Activated CD4-positive, alpha-beta T cell treated with anti-CD3 and anti-CD28 coated beads, Interleukin-10, Interleukin-2, amounts not matched to agents 100 ng/mL and 50 ng/mL, durations not matched to agents 16 hours and 8 hours (primary cell): ENCODE measurements around the gene NEURL1B.
"Not testable (repeated sequence)": the region's sequence is repeated elsewhere in the genome, so short reads cannot be mapped to it uniquely, and the experiment has no call there.

ENCODE experiments used
- DNase-seq: peaks from one replicate; pipeline ENCODE4 v3.0.0-alpha.2; 2020

The NEURL1B gene

DNA sequence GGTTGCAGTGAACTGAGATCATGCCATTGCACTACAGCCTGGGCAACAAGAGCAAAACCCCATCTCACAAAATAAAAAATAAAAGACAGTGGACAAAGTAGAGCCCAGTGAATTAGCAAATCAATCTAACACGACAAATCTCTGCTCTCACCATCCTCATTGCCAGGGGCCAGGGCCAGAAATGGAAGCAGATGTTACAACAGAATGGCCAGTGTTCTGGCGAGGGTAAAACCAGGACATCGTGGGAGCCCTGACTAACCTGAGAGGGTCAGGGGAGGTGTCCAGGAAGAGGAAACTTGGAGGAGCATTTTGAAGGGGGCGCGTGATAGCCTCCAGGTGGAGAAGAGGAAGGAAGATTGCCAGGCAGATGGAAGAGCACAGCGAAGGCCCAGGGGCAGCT is 58.4 kb downstream of the NEURL1B start:
- DNase-seq = no peak

DNA sequence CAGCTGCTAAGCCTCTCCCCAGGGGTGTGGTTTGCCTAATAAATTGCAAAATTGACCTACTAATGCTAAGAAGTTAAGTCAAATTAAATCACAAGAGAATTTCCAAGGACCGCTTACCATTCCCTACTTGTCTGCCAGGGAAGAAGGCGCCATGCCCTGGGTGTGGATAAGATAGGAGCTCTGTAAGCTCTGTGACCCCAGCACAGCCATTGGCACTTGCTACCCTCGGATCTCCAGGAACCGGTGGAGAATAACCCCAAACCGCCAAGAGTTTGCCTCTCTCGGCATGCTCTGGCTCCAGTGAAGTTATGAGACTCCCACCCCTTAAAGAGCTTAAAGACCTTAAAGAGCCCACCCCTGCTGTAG is 58.9 kb downstream of the NEURL1B start:
- DNase-seq = no peak

DNA sequence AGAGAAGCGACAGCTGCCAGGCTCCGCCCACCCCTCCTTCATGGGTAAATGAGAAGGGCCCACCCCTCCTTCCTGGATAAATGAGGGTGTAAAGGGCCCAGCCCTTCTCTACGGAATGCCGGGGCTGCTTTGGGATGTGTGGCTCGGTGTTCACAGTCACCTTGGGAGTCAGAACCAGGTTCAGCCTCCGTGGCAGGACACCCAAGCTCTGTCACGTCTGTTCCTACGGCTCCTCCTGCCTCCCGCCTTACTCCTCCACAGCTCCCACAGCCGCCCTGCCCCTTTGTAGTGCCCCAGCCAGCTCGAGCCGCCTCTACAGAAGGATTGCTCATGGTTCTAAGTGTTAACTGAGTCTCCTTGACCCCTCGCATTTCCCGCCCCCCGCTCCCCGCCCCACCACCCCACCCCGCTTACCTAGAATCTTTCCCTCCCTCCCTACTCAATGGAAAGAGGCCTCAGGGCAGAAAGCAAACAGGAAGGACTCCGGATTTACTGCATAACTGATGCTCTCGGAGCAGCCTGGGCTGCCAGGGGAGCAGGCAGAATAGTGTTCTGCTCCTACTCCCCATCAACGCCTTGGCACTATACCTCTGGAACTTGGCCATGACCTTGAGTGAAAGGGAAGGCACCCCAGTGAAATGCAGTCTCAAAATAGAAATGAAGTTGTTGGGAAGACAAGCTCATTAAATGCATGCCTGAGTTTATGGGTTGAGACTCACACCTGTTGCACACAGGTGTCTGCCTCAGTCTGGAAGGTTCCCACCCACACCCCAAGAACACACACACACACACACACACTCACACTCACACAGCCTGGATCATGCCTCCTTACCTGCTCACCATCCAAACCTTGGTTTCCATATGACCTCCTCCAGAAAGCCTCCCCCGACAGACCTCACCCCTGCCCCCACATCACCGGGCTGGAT is 59.6 kb downstream of the NEURL1B start:
- no peak for DNase-seq

DNA sequence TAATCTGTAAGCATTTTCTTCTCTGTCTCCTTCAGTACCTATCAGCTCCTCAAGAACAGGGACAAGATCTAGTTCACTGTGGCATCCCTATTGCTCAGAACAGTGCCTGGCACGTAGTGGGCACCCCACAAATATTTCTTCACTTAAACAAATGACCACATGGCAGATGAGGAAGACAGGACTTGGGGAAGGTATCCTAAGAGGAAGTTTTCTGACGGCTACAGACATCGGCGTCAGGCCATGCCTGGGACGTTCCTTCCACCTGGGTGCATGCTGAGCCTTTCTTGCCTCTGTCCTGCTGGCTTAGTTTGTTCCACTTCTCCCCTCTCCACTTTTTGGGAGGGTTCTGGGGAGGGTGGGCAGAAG is 60.2 kb downstream of the NEURL1B start:
- no peak for DNase-seq

DNA sequence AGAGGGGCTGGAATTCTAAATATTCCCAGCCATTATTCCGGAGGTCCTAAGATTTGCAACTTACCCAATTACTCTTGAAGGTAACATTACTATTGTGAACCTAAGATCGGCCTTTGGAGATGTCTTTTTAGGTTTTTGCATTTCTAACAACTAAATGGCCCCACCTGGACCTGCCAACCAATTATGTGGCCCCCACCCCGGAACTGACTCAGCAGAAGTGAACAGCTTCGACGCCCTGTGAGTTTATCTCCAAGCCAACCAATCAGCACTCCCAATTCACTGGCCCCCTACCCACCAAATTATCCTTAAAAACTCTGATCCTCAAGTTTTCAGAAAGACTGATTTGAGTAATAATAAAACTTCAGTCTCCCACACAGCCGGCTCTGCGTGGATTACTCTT is 62.9 kb downstream of the NEURL1B start:
- DNase-seq = no peak

DNA sequence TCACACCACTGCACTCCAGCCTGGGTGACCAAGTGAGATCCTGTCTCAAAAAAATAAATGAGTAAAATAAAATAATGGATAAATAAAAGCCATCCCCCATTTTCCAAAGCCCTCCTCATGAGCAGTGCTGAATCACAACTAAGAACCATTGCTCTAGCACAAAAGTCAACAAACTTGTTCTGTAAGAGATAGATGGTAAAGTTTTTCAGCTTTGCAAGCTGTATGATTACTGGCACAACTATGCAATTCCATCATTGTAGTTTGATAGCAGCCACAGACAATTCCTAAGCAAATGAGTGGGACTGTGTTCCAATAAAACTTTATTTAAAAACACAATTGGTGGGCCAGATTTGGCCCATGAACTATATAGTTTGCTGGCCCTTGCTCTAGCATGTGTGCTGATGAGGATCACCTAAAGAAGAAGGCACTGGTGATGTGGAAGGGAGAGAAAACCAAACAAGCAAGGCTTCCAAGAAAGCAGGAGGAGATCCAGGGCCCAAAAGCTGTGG is 64.6 kb downstream of the NEURL1B start:
- no peak for DNase-seq

DNA sequence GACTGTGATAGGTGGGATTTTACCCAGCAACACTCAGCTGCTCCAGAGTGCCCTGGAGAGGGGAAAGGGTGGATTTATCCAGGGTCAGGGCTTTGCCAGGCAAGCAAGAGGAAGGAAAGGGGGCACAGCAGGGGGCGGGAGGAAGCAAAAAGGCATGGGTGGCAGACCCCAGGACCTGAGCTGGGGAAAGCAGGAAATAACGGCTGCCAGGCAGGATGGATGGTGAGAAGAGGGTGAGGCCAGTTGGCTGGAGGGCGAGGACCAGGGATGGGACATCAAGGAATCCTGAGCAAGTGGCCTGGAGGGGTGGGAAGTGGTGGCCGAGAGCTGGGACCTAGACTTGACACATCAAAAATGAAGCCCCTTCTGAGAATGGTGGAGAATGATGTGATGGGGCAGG is 65.7 kb downstream of the NEURL1B start:
- no peak for DNase-seq

DNA sequence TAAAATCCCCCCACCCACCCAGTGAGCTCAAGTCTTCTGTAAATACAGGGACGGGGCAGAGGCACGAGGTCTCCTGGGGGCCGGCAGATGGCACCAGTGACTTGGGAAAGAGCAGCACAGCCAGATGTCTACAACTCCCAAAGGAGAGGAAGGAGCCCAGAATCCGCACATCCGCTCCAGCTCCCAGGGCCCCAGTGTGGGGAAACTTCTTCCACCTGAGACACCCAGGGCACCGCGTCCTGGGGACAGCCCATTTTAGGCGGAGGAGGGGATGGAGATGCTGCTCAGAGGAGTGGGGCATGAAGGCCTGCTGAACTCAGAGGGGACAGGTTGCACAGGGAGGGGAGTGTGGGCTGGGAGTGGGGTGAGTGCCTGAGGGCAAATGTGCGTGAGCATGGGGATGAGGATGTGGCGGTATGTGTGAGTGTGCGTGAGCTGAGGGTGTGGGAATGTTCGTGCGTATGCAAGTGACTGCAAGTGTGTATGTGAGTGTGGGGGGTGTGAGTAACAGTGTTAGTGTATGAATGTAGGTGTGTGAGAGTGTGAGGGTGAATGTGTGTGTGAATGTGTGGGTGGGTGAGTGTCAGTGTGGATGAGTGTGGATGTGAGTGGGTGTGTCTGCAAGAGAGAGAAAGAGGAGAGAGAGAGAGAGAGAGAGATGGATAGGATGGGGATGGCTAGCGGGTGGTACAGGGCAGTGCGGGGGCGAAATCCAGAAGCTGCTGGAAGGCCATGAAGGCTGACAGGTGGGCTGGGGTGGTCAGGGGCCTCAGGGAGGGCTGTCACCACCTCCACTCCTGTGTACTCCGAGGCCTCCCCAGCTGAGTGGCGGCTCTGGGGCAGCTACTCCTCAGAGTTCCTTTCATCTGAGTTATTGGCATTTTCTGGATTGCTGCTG is 66.5 kb downstream of the NEURL1B start:
- DNase-seq = peak; percentile 16

DNA sequence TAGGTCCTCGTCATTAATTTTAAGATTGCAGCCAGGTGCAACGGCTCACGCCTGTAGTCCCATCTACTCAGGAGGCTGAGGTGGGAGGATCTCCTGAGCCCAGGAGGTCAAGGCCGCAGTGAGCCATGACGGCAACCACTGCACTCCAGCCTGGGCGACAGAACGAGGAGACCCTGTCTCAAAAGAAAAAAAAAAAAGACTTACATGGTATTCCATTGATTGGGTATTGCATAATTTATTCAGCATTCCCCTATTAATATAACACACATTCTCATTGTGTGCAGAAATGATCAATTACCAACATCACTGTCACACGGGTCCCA is 67.1 kb downstream of the NEURL1B start:
- DNase-seq = no peak

DNA sequence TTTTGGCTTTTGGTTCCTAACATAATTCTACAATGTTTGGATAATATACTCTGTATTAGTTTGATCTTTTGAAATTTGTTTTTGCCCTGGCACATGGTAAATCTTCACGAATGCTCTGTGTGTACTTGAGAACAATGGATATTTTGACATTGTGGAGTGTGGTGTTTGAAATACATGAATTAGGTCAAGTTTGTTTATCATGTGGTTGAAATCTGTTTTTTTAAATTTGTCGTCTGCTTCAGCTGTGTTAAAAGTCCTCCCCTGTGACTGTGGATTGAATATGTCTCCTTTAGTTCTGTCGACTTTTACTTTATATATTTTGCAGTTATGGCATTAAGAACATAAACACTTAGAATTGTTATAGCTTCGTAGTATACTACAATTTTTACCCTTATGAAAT is 69.6 kb downstream of the NEURL1B start:
- no peak for DNase-seq

DNA sequence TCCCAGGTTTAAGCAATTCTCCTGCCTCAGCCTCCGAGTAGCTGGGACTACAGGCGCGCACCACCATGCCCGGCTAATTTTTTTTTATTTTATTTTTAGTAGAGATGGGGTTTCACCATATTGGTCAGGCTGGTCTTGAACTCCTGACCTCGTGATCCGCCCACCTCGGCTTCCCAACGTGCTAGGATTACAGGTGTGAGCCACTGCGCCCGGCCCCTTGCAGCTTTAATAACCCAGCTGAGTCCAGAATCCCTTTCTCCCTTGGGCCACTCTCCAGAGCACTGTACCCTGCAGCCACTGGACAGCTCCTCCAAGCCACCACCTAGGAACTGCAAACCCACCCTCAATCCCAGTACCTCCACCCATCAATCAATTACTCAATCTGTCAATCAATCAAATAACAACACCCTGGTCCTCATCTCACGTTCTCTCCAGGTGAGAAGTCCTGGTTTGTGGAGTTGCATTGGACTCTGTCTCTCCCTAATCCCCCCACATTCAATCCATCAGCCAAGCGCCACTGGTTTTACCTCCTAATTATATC is 70.3 kb downstream of the NEURL1B start:
- DNase-seq = not testable (repeated sequence)

DNA sequence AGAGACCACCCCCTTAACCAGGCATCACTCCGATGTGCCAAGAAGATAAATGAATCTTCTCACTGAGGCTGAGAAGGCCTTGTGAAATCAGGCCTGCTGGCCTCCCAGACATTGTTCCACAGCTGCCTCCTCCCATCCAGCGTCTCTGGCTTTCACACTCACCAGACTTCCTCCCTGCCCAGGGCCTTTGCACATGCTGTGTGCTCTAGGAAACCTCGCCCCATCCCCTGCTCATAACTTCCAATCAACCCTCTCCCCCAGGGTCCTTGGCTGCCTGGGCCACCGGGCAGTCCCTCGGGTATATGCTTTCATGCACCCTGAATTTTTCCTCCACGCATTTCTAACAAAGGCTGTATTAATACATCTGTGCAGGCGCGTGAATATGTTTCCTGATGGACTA is 71.5 kb downstream of the NEURL1B start:
- no peak for DNase-seq

DNA sequence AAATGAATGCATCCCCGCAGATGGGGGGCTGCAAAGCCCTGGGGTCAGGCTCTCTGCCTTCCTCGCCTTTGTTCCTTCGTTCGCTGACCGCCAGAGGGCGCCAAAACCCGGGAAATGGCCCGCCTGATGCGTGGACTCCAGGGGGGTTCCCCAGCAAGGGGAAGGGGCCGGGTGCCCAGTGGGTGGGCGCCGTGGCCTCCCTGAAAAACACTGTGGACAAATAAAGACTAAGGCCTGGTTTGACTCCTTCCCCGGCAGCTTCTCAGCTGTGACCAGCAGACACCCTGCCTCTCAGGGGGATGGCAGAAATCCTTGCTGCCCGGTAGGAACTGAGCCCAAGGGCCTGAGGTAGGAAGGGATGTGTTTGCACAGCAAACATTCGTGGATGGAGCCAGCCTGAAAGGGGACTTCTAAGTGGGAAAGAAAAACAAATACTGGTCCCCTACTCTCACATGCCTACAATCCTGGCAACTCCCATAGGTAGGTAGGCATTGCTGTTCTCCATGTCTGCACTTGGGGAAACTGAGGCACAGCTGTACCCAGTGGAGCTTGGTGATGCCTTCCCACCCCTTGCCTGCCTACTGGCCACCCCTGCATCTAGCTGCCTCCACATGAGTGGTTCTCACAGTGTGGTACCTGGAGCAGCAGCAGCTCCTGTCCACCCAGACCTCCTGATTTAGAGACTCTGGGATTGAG is 72.2 kb downstream of the NEURL1B start:
- peak; percentile 62 for DNase-seq

DNA sequence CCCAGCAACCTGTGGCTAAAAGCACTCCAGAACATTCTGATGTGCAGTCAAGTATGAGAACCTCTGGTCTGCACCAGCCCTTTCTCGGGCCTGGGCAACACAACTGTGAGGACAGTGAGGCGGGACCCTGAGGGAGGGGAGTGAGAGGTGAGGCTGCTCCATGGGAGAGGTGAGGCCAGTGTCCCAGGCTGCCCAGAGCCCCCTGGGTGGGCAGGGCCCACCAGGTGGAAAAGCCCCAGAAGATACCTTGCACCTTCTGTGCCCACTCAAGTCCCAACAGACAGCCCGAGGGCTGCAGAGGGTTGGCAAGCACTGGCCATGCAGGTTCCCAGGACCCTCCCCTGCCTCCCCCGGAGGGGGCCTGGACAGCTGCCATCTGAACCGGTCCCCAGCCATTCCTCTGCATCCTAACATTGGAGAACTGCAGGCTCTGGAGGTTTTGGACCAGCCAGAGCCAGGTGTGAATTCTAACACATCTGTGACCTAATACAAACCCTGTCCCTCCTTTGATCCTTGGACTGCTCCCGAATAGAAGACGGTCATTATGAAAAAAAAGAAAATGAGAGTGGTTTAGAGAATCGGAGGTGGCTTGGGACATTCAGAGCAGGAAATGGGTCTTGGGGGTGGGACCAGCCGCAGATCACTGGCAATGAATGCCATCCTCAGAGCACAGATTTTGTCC is 72.9 kb downstream of the NEURL1B start:
- no peak for DNase-seq

DNA sequence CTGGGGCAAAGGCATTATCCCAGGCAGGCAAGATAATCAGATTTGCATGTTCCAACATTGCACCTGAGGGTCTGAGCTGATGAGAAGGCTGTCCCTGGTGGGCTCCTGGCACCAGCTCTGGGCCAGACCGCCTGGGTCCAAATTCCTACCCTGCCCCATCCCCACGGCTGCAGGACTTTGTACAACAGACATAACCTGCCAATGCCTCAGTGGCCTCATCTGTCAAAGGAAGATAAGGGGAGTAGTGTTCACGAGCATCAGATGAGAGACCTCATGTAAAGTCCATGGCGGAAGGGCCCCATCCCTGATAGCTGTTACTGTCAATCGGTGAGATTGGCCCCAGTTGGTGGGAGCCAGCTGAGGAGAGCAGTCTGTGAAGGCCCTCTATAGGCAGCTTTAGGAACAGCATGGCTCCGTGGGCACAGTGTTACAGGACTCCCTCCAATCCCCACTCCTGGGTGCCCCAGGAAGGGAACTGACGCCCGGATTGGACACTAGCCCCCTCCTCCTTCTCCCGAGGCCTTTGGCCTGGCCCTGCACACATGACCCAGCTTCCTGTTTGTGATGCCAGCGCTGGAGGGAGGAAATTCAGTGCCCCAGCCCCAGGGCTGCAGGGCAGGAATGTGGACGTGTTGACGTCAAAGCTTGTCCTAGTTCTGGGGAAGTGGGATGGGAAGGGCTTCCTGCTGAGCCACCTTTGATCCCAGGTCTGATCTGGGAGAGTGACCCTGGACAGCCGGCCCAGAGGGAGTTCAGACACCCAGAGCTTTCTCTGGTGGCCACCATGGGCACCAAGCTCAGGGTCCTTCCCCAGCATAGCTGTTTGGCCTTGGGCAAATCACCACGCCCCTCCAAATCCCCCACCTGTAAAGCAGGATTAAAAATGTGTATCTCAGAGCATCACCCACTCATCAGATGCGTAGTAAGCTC is 73.7 kb downstream of the NEURL1B start:
- peak; percentile 71 for DNase-seq

DNA sequence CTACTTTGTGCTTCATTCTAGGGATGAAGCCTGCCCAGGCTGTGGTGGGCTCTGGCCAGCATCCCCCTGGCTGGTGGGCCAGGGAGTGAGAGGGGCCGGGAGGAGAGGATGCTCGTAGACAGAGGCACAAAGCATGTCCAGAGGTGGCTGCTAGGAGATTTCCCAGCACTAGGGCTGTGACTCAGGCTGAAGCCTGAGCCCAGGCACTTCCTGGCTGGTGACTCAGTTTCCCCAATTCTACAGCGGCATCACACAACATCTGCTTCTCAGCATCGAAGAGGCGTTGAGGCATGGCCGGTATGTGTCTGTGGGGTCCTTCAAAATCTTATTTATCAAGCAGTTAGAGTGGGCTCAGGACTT is 74.3 kb downstream of the NEURL1B start:
- no peak for DNase-seq

DNA sequence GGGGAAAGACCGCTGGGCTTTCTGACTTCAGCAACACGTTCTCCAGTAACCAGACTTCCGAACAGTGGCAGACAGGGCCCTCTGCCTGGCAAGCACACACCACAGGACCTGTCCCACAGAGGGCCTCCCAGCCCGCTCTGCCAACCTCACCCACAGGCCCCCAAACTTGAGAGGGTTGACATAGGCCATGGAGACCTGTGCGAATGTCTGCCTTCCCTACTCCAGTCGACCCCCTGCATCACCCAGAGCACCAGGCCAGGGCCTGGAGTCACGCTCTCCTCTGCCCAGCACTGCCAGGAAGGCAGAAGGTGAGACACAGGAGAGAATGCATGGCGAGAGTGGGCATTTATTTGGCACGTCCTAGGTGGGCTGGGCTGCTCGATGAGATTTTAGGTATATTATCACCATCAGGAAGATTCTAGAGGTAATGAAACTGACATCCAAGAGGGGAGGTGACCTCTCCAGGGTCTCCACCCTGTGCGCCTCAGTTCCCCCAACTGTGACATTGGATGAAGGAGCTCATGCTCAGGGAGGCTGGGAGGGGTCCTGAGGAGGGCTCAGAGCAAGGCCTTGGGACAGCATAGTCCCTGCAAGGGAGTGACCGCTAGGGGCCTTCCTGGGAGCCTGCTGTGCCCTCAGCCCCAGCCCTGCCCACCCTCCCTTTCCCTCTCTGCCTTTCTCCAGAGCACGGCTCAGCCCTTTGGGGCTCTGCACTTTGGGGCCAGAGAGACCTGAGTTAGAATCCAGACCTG is 75.0 kb downstream of the NEURL1B start:
- DNase-seq = no peak

DNA sequence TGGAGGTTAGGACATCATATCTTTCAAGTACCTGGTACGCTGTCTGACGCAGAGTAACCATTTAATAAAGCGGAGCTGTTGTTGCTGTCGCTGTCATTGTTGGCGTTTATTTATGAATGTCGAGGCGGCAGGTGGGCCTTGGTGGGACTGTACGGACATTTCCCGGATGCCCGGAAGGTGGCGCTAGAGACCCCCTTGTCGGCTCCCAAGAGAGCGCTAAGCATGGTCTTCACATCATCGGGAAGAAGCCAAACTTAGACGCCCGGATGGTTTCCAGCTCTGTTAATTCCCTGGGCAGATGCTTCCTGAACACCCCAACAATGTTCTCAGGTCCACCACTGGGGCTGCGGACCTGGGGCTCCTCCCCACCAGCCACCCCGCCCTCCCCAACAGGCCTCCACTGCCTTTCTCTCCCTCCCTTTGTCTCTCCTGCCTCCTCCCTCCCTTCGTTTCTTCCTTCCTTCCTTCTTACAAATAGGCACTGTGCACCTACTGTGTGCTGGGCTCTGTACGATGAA is 75.8 kb downstream of the NEURL1B start:
- DNase-seq = peak; percentile 76

DNA sequence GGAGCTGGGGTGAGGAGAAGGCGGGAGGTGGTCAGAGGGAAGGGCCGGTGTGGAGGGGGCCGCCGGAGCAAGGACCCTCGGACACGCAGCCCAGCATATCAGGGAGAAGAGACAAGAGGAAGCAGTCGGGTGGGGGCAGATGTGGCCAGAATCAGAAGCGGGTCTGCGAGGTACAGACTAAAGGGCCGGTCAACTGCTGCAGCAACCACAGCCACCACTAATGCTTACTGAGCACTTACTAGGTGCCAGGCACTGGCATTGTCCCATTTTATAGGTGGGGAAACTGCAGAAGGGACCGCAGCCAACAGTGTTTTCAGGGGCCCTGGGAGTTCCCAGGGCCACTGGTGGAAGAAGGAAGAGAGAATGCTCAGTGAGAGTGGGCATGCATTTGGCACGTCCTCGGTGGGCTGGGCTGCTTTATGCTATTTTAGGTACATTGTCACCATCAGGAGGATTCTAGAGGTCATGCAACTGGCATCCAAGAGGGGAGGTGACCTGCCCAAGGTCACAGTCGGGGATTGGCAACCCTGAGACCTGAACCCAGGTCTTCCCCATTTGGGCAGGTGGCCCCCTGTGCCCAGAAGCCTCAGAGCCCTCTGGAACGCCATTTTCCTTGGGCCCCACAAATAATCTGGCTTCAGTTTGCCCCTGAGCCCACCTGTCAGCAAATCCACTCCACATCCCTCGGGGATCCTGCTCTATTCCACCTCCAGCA is 76.6 kb downstream of the NEURL1B start:
- DNase-seq = no peak
